ENCODE data around the gene CDR2L.

- TF ChIP-seq CTCF (IDR thresholded peaks at IDR 0.05) (no peak), POLR2A (IDR thresholded peaks at IDR 0.05) (no peak)
Measured at GRCh38 chr17:75039238-75039637, 51.8 kb downstream of the CDR2L start.
